ENCODE measurements around the gene TRIM60.
"Not testable (repeated sequence)": the region's sequence is repeated elsewhere in the genome, so short reads cannot be mapped to it uniquely, and the experiment has no call there.

TRIM60 gene

DNA sequence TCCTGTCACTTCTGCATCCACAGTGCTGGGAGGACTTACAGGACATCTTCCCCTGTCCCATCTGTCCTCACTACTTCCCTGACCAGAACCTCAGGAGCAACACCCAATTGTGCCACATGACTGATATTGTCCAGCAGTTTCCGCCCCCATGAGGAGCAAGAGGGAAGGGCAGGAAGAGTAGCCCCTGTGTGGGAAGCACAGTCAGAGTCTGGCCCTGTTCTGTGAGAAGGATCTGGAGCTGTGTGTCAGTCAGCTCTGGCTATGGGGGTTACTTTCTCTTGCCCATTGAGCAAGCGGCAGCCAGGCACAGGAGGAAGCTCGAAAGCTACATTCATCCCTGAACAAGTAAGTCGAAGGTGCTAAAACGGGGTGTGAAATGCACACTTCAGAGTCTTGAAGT is 14.8 kb upstream of the TRIM60 start:
- no peak for TF ChIP-seq ZFX (IDR thresholded peaks at IDR 0.05; ENCODE audit: borderline replicate concordance)
- TF ChIP-seq, protein P1, sequence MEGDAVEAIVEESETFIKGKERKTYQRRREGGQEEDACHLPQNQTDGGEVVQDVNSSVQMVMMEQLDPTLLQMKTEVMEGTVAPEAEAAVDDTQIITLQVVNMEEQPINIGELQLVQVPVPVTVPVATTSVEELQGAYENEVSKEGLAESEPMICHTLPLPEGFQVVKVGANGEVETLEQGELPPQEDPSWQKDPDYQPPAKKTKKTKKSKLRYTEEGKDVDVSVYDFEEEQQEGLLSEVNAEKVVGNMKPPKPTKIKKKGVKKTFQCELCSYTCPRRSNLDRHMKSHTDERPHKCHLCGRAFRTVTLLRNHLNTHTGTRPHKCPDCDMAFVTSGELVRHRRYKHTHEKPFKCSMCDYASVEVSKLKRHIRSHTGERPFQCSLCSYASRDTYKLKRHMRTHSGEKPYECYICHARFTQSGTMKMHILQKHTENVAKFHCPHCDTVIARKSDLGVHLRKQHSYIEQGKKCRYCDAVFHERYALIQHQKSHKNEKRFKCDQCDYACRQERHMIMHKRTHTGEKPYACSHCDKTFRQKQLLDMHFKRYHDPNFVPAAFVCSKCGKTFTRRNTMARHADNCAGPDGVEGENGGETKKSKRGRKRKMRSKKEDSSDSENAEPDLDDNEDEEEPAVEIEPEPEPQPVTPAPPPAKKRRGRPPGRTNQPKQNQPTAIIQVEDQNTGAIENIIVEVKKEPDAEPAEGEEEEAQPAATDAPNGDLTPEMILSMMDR (IDR thresholded peaks at IDR 0.05) = peak; percentile 34

DNA sequence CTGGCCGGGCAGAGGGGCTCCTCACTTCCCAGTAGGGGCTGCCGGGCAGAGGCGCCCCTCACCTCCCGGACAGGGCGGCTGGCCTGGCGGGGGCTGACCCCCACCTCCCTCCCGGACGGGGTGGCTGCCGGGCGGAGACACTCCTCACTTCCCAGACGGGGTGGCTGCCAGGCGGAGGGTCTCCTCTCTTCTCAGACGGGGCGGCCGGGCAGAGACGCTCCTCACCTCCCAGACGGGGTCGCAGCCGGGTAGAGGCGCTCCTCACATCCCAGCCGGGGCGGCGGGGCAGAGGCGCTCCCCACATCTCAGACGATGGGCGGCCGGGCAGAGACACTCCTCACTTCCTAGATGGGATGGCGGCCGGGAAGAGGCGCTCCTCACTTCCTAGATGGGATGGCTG is 11.8 kb upstream of the TRIM60 start:
- H3K27ac ChIP-seq = not testable (repeated sequence)

More for the DNA sequence above, 14.8 kb upstream of the TRIM60 start:
- no peak overlapping the region for H3K27ac ChIP-seq

DNA sequence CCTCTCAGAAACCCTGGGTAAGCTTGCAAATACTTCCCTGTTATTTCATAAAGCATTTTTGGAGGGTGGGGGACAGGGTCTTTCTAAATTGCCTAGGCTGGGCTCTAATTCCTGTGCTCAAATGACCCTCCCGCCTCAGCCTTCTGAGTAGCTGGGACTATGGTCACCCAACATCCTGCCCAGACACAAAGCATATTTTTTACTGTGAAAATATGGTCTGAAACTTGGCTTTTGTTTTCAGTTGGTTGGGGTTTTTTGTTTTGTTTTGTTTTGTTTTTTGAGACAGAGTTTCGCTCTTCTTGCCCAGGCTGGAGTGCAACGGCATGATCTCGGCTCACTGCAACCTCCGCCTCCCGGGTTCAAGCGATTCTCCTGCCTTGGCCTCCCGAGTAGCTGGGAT is 6.0 kb upstream of the TRIM60 start:
- not testable (repeated sequence) for H3K27ac ChIP-seq

DNA sequence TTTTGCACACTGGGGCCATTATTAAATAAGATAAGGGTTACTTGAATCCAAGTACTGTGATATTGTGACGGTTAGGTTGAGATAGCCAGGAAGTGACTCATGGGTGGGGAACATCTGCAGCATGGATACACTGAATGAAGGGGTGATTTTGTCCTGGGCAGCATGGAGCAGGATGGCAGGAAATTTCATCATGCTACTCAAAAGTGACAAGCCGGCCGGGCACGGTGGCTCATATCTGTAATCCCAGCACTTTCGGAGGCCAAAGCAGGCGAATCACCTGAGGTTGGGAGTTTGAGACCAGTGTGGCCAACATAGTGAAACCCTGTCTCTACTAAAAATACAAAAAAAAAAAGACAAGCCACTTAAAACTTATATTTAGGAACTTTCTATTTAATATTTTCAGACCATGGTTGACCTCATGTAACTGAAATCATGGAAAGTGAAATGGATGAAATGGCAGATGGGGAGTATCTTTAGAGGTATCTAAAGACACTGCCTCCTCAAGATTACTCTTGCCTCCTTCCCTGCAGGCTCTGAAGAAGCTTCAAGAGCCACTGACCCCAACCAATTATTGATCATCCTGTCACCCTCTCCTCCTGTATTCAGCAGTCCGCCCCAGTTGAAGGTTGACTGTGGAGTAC is 3.9 kb upstream of the TRIM60 start:
- no peak overlapping the region for H3K27ac ChIP-seq
- TF ChIP-seq ZFX (IDR thresholded peaks at IDR 0.05; ENCODE audit: borderline replicate concordance) = no peak
- TF ChIP-seq, protein P1 (IDR thresholded peaks at IDR 0.05) = no peak

DNA sequence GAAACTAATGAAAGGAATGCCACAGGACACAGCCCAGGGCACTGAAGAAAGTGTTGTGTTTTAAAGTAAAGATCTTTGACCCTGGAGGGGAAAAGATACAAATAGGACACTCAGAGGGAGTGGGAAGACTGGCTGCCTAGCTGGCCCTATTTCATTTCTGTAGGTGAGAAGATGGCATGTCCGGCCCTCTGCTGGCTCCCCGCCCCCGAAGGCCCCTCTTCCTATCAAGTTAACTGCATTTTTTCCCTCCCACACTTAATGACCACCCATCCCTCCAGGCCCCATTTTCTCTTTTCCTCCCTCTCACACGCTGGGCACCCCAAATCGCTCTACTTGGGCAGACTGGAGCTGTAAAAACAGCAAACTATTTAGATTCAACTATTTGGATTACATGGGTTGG is 16.4 kb downstream of the TRIM60 start:
- TF ChIP-seq ZFX (IDR thresholded peaks at IDR 0.05; ENCODE audit: borderline replicate concordance) = no peak
- TF ChIP-seq, protein P1 (IDR thresholded peaks at IDR 0.05) = no peak
- H3K27ac ChIP-seq = no peak overlapping the region

DNA sequence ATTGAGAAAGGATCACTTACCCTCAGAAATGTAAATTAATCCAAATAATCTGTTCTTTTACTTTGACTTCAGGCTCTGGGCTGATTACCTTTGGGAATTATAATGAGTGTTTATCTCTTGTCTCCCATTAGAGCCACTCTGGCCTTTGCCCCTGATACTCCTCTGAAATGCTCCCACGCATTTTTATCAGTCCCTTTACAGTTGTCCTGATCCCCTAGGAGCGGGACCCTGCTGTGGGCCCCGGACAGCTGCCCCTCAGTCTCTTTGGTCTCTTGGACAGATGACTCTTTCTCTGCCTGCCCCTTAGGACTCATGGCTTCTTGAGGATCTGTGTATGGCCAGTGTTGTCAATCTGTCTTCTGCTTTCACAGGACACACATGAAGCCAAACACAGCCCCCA is 20.8 kb downstream of the TRIM60 start:
- TF ChIP-seq ZFX (IDR thresholded peaks at IDR 0.05; ENCODE audit: borderline replicate concordance) = no peak
- TF ChIP-seq, protein P1 (IDR thresholded peaks at IDR 0.05) = no peak
- no peak overlapping the region for H3K27ac ChIP-seq

DNA sequence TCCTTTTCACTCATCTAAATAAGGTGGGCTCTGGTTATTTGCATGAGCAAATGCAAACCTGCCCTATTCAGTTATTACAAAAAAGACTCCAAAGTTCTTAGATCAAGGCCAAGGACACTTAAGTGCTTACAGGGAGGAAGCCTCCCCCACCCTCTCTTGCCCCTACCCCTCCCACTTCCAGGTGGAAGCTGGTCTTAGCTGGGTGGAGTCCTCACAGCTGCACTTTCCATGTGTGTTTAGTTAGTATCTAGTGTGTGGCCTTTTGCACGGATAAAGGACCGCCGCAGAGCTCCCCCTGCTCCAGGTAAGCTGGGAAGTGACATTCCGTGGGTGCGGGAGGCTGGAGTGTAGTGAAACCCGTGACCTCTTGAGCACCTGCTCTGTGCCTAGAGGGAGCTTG is 21.8 kb downstream of the TRIM60 start, which contains the start of gene TRIM75:
Gene TRIM75, plus strand, starts transcription at position 222 of the 400 bp plus-strand sequence. CDS start 5,282 bp downstream, outside the sequence.
- no peak within 1 kb of the TSS for H3K27ac ChIP-seq
- TF ChIP-seq ZFX (IDR thresholded peaks at IDR 0.05; ENCODE audit: borderline replicate concordance) = no peak
- TF ChIP-seq, protein P1 (IDR thresholded peaks at IDR 0.05) = no peak

DNA sequence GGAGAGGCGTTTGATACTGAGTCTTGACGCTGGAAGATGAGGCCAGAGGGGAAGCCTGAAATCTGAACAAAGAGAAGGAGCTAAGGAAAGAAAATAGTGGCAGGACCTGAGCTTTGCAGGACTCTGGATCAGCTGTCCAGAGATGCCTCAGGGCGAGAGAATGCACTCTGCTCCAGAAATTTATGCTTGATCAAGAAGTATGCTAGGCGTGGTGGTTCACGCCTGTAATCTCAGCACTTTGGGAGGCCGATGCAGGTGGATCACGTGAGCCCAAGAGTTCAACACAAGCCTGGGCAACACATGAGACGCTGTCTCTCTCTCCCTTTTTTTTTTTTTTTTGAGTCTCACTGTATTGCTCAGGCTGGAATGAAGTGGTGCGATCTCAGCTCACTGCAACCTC is 23.8 kb downstream of the TRIM60 start:
- H3K27ac ChIP-seq = no peak overlapping the region
- TF ChIP-seq ZFX (IDR thresholded peaks at IDR 0.05; ENCODE audit: borderline replicate concordance) = no peak
- TF ChIP-seq, protein P1 (IDR thresholded peaks at IDR 0.05) = no peak
